ENCODE measurements around the gene DIO3. TPM values are rescaled to one million over a fixed set of nuclear protein-coding genes. Genes with fewer than 3 reads are reported as not detected.

DIO3 gene
- total and polyA plus RNA-seq, 2 experiments from 2014 or later = 18.4 to 51.1 TPM

GRCh38 chr14:101603096-101603495 lies 41.8 kb downstream of the DIO3 start:
- no peak overlapping the region for H3K4me2 ChIP-seq
- H3K4me1 ChIP-seq (ENCODE audit: insufficient read depth) = no peaks in the 10 kb centered on the region
- H4K20me1 ChIP-seq (ENCODE audit: insufficient read depth, poor library complexity, severe bottlenecking) = no peaks in the 10 kb centered on the region
- H3K27ac ChIP-seq = no peak overlapping the region
- H2AFZ ChIP-seq = no peak overlapping the region
- no peaks in the 10 kb centered on the region for H3K36me3 ChIP-seq (replicated peaks; ENCODE audit: insufficient read depth, low read depth)
- H3K9me3 ChIP-seq (ENCODE audit: low read depth) = no peaks in the 10 kb centered on the region
- no peak overlapping the region for H3K4me3 ChIP-seq
- no peaks in the 10 kb centered on the region for H3K79me2 ChIP-seq
- TF ChIP-seq EZH2 (IDR thresholded peaks at IDR 0.05; ENCODE audit: borderline replicate concordance) (no peak), EZH2phosphoT487 (IDR thresholded peaks at IDR 0.05; ENCODE audit: low read depth, severe bottlenecking, unreplicated experiment) (no peak)
- TF ChIP-seq, protein P1, sequence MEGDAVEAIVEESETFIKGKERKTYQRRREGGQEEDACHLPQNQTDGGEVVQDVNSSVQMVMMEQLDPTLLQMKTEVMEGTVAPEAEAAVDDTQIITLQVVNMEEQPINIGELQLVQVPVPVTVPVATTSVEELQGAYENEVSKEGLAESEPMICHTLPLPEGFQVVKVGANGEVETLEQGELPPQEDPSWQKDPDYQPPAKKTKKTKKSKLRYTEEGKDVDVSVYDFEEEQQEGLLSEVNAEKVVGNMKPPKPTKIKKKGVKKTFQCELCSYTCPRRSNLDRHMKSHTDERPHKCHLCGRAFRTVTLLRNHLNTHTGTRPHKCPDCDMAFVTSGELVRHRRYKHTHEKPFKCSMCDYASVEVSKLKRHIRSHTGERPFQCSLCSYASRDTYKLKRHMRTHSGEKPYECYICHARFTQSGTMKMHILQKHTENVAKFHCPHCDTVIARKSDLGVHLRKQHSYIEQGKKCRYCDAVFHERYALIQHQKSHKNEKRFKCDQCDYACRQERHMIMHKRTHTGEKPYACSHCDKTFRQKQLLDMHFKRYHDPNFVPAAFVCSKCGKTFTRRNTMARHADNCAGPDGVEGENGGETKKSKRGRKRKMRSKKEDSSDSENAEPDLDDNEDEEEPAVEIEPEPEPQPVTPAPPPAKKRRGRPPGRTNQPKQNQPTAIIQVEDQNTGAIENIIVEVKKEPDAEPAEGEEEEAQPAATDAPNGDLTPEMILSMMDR (IDR thresholded peaks at IDR 0.05; ENCODE audit: poor library complexity) = no peak
- H3K9me2 ChIP-seq (replicated peaks; ENCODE audit: insufficient read depth) = no peaks in the 10 kb centered on the region
- H3K27me3 ChIP-seq = peaks cover 14% of the 10 kb centered on the region
- 98% methylated on average over 8 of the region's 8 CpGs for WGBS (ENCODE audit: low lambda C conversion rate, missing lambda C conversion rate)
- no peak for DNase-seq (ENCODE audit: low spot score)

- no peaks in the 10 kb centered on the region for H3K9me2 ChIP-seq (replicated peaks; ENCODE audit: insufficient read depth)
- H3K36me3 ChIP-seq (replicated peaks; ENCODE audit: insufficient read depth, low read depth) = no peaks in the 10 kb centered on the region
- H3K9me3 ChIP-seq (ENCODE audit: low read depth) = no peaks in the 10 kb centered on the region
- no peak overlapping the region for H3K4me2 ChIP-seq
- H3K4me3 ChIP-seq = no peak overlapping the region
- no peaks in the 10 kb centered on the region for H3K79me2 ChIP-seq
- H4K20me1 ChIP-seq (ENCODE audit: insufficient read depth, poor library complexity, severe bottlenecking) = no peaks in the 10 kb centered on the region
- H3K4me1 ChIP-seq (ENCODE audit: insufficient read depth) = no peaks in the 10 kb centered on the region
- H3K27me3 ChIP-seq = peaks cover 20% of the 10 kb centered on the region
- DNase-seq (ENCODE audit: low spot score) = no peak
- no peak overlapping the region for H2AFZ ChIP-seq
- TF ChIP-seq EZH2 (IDR thresholded peaks at IDR 0.05; ENCODE audit: borderline replicate concordance) (no peak), EZH2phosphoT487 (IDR thresholded peaks at IDR 0.05; ENCODE audit: low read depth, severe bottlenecking, unreplicated experiment) (no peak)
- TF ChIP-seq, protein P1 (IDR thresholded peaks at IDR 0.05; ENCODE audit: poor library complexity) = no peak
- 91% methylated on average over 7 of the region's 9 CpGs for WGBS (ENCODE audit: low lambda C conversion rate, missing lambda C conversion rate)
- no peak overlapping the region for H3K27ac ChIP-seq
Observed at GRCh38 chr14:101604228-101604934, 43.1 kb downstream of the DIO3 start.

- H2AFZ ChIP-seq = no peak overlapping the region
- 92% methylated on average over 11 of the region's 11 CpGs for WGBS (ENCODE audit: low lambda C conversion rate, missing lambda C conversion rate)
- no peak overlapping the region for H3K4me3 ChIP-seq
- H3K36me3 ChIP-seq (replicated peaks; ENCODE audit: insufficient read depth, low read depth) = peaks cover under 1% of the 10 kb centered on the region
- no peaks in the 10 kb centered on the region for H3K9me3 ChIP-seq (ENCODE audit: low read depth)
- no peaks in the 10 kb centered on the region for H3K9me2 ChIP-seq (replicated peaks; ENCODE audit: insufficient read depth)
- no peak for DNase-seq (ENCODE audit: low spot score)
- H4K20me1 ChIP-seq (ENCODE audit: insufficient read depth, poor library complexity, severe bottlenecking) = no peaks in the 10 kb centered on the region
- TF ChIP-seq EZH2phosphoT487 (IDR thresholded peaks at IDR 0.05; ENCODE audit: low read depth, severe bottlenecking, unreplicated experiment) (no peak), EZH2 (IDR thresholded peaks at IDR 0.05; ENCODE audit: borderline replicate concordance) (no peak)
- TF ChIP-seq, protein P1 (IDR thresholded peaks at IDR 0.05; ENCODE audit: poor library complexity) = no peak
- H3K4me1 ChIP-seq (ENCODE audit: insufficient read depth) = no peaks in the 10 kb centered on the region
- H3K4me2 ChIP-seq = no peak overlapping the region
- H3K27me3 ChIP-seq = peaks cover 20% of the 10 kb centered on the region
- no peak overlapping the region for H3K27ac ChIP-seq
- H3K79me2 ChIP-seq = no peaks in the 10 kb centered on the region
Observed at GRCh38 chr14:101604935-101605780, 43.9 kb downstream of the DIO3 start.
